ENCODE results near the gene ADAMTS6.

DNA sequence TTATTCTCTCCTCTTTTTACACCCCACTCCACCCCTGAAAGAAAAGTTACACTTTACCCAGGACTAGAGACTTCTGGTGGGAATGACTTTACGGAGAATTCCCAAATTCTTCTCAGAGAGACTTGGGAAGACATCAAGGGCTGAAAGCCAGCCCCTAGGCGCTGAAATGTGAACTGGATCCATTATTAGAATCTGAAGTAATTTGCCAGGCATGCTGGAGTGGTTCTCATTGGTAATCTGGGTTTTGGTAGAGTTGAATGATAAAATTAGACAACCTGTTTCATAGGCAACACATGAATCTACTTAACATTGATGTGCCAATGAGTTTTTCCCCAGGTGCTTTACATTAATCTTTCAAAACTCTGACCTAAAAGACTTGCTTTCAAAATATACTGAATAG lies 324.8 kb downstream of the ADAMTS6 start:
- TF ChIP-seq, protein P1, sequence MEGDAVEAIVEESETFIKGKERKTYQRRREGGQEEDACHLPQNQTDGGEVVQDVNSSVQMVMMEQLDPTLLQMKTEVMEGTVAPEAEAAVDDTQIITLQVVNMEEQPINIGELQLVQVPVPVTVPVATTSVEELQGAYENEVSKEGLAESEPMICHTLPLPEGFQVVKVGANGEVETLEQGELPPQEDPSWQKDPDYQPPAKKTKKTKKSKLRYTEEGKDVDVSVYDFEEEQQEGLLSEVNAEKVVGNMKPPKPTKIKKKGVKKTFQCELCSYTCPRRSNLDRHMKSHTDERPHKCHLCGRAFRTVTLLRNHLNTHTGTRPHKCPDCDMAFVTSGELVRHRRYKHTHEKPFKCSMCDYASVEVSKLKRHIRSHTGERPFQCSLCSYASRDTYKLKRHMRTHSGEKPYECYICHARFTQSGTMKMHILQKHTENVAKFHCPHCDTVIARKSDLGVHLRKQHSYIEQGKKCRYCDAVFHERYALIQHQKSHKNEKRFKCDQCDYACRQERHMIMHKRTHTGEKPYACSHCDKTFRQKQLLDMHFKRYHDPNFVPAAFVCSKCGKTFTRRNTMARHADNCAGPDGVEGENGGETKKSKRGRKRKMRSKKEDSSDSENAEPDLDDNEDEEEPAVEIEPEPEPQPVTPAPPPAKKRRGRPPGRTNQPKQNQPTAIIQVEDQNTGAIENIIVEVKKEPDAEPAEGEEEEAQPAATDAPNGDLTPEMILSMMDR (IDR thresholded peaks at IDR 0.05), result no peak
- no peak for TF ChIP-seq POLR2A (IDR thresholded peaks at IDR 0.05)

All from heart left ventricle (tissue), 13 donors.